Astrocyte (in vitro differentiated cells and primary cell): Measurements from ENCODE around the gene GPD2. TPM values are rescaled to one million over a fixed set of nuclear protein-coding genes. Genes with fewer than 3 reads are reported as not detected.

Experiments used
- DNase-seq: peaks from one replicate; pipeline ENCODE4 v3.0.0-alpha.2; 2010; ENCODE audit warnings: low read depth
- FAIRE-seq: peaks from 2 replicates; lab custom pipeline; 2011; peaks lifted over from hg19 to GRCh38; lab: Jason Lieb, UNC
- H2AFZ ChIP-seq: 2 replicates; pipeline ENCODE4 v1.6.0; 2012; ENCODE audit warnings: low read depth, low read length, inconsistent platforms
- H3K27ac ChIP-seq: 2 replicates; pipeline ENCODE4 v1.5.1; 2011; ENCODE audit warnings: low read depth, low read length, inconsistent platforms
- H3K27me3 ChIP-seq: 2 replicates; pipeline ENCODE4 v1.6.0; 2011; ENCODE audit warnings: low read length, inconsistent platforms; ENCODE audit not compliant: insufficient read depth
- H3K36me3 ChIP-seq: 2 replicates; pipeline ENCODE4 v1.5.1; 2011; ENCODE audit warnings: low read length, inconsistent platforms; ENCODE audit not compliant: insufficient read depth
- H3K4me1 ChIP-seq: 2 replicates; pipeline ENCODE4 v1.5.1; 2011; ENCODE audit warnings: low read length, inconsistent platforms; ENCODE audit not compliant: insufficient read depth
- H3K4me2 ChIP-seq: 2 replicates; pipeline ENCODE4 v1.6.0; 2012; ENCODE audit warnings: low read length, inconsistent platforms
- H3K4me3 ChIP-seq: 2 replicates; pipeline ENCODE4 v1.5.1; 2011; ENCODE audit warnings: low read depth, mild to moderate bottlenecking, low read length, inconsistent platforms; ENCODE audit not compliant: insufficient read depth
- H3K79me2 ChIP-seq: 2 replicates; pipeline ENCODE4 v1.6.0; 2012; ENCODE audit warnings: mild to moderate bottlenecking, low read length, inconsistent platforms; ENCODE audit not compliant: insufficient read depth
- H3K9ac ChIP-seq: 2 replicates; pipeline ENCODE4 v1.6.0; 2012; ENCODE audit warnings: mild to moderate bottlenecking, low read length, inconsistent platforms
- H3K9me3 ChIP-seq: 2 replicates; pipeline ENCODE4 v1.5.1; 2012; ENCODE audit warnings: low read depth, mild to moderate bottlenecking, low read length, inconsistent platforms; ENCODE audit not compliant: insufficient read depth
- H4K20me1 ChIP-seq: 2 replicates; pipeline ENCODE4 v1.6.0; 2012; ENCODE audit warnings: low read length, inconsistent platforms; ENCODE audit not compliant: insufficient read depth
- H3K27ac Mint-ChIP-seq: one replicate; pipeline ENCODE4 v1.8.0; 2021; ENCODE audit warnings: mild to moderate bottlenecking, mixed read lengths; ENCODE audit not compliant: unreplicated experiment
- H3K27me3 Mint-ChIP-seq: one replicate; pipeline ENCODE4 v1.8.0; 2021; ENCODE audit warnings: low read depth, mixed read lengths; ENCODE audit not compliant: unreplicated experiment
- H3K36me3 Mint-ChIP-seq: one replicate; pipeline ENCODE4 v1.8.0; 2021; ENCODE audit warnings: low read depth, mixed read lengths; ENCODE audit not compliant: unreplicated experiment
- H3K4me1 Mint-ChIP-seq: one replicate; pipeline ENCODE4 v1.8.0; 2021; ENCODE audit warnings: low read depth, mixed read lengths; ENCODE audit not compliant: unreplicated experiment
- H3K4me3 Mint-ChIP-seq: one replicate; pipeline ENCODE4 v1.8.0; 2021; ENCODE audit warnings: mild to moderate bottlenecking, moderate library complexity, mixed read lengths; ENCODE audit not compliant: unreplicated experiment
- H3K9me3 Mint-ChIP-seq: one replicate; pipeline ENCODE4 v1.8.0; 2021; ENCODE audit warnings: mild to moderate bottlenecking, mixed read lengths; ENCODE audit not compliant: unreplicated experiment
- EZH2 ChIP-seq: IDR thresholded peaks from 2 replicates; pipeline ENCODE4 v1.6.1; 2012; ENCODE audit warnings: mild to moderate bottlenecking, low read length, inconsistent platforms; ENCODE audit not compliant: insufficient read depth
- total RNA-seq: library from RNA; stranded (reverse); gene quantifications from 2 replicates; pipeline ENCODE4 v1.2.1, GENCODE V29; 2021
- TF ChIP-seq, protein P1 (sequence below): IDR thresholded peaks from 2 replicates; pipeline ENCODE4 v1.5.1; 2011; ENCODE audit warnings: low read depth, mild to moderate bottlenecking, inconsistent platforms, low read length, moderate library complexity; ENCODE audit not compliant: insufficient read depth

The GPD2 gene
- total RNA-seq, 1 donor from 2014 or later, result 29.0 TPM

DNA sequence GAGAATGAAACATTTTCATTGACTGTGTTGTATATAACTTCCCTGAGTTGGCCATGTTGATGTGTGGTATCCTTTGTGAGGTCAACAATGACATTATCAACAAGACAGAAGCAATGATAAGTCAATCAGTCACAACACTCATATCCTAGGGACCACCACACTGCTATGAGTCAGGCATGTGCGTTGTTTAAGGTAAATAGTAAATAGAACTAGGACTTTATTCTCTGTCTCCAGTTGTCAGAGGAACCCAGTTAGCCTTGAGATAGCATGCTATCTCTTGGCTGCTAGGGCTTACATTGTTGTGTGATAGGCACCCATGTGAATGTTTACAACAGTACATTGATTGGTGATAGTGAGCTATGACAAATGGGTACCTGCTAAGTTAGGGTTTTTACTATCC is 37.3 kb downstream of the GPD2 start:
- H3K9ac ChIP-seq, result no peak overlapping the region
- TF ChIP-seq, protein P1, sequence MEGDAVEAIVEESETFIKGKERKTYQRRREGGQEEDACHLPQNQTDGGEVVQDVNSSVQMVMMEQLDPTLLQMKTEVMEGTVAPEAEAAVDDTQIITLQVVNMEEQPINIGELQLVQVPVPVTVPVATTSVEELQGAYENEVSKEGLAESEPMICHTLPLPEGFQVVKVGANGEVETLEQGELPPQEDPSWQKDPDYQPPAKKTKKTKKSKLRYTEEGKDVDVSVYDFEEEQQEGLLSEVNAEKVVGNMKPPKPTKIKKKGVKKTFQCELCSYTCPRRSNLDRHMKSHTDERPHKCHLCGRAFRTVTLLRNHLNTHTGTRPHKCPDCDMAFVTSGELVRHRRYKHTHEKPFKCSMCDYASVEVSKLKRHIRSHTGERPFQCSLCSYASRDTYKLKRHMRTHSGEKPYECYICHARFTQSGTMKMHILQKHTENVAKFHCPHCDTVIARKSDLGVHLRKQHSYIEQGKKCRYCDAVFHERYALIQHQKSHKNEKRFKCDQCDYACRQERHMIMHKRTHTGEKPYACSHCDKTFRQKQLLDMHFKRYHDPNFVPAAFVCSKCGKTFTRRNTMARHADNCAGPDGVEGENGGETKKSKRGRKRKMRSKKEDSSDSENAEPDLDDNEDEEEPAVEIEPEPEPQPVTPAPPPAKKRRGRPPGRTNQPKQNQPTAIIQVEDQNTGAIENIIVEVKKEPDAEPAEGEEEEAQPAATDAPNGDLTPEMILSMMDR, result no peak
- FAIRE-seq, result no peak
- H3K4me3 Mint-ChIP-seq, result no peak overlapping the region
- H3K36me3 ChIP-seq, result no peaks in the 10 kb centered on the region
- H3K27ac Mint-ChIP-seq, result no peak overlapping the region
- H4K20me1 ChIP-seq, result no peaks in the 10 kb centered on the region
- H3K79me2 ChIP-seq, result peaks cover 25% of the 10 kb centered on the region
- peaks cover 16% of the 10 kb centered on the region for H3K4me1 Mint-ChIP-seq
- H3K4me1 ChIP-seq, result peaks cover 6% of the 10 kb centered on the region
- H3K9me3 Mint-ChIP-seq, result no peaks in the 10 kb centered on the region
- no peaks in the 10 kb centered on the region for H3K27me3 Mint-ChIP-seq
- H3K27me3 ChIP-seq, result no peaks in the 10 kb centered on the region
- no peaks in the 10 kb centered on the region for H3K9me3 ChIP-seq
- no peak overlapping the region for H2AFZ ChIP-seq
- DNase-seq, result no peak
- H3K27ac ChIP-seq, result no peak overlapping the region
- no peak overlapping the region for H3K4me2 ChIP-seq
- no peaks in the 10 kb centered on the region for H3K36me3 Mint-ChIP-seq
- no peak overlapping the region for H3K4me3 ChIP-seq

DNA sequence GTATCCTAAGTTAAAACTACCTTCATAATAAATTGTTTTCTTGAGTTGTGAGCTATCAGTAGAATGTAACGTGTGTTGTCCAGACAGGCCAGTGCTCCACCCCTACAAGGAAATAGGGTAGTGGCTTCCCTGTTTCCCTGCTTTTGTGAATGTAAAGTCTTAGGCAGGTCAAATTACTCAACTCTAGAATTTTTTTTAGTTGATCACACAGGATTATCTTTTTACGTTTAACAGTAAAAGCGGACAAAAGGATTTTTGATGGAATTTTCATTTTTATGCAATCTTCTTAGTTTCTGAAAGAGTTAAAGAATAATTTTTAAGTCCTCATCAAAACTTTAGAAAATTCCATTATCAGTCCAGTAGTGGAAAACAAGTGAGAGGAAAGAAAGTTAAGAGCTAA is 38.2 kb downstream of the GPD2 start:
- no peaks in the 10 kb centered on the region for H3K27me3 Mint-ChIP-seq
- H3K27ac Mint-ChIP-seq, result no peak overlapping the region
- H4K20me1 ChIP-seq, result no peaks in the 10 kb centered on the region
- H3K4me1 Mint-ChIP-seq, result peaks cover 16% of the 10 kb centered on the region
- no peaks in the 10 kb centered on the region for H3K27me3 ChIP-seq
- no peak overlapping the region for H3K4me3 Mint-ChIP-seq
- H3K9ac ChIP-seq, result no peak overlapping the region
- no peak for DNase-seq
- no peak overlapping the region for H3K27ac ChIP-seq
- no peaks in the 10 kb centered on the region for H3K9me3 Mint-ChIP-seq
- no peak for FAIRE-seq
- H2AFZ ChIP-seq, result no peak overlapping the region
- H3K36me3 Mint-ChIP-seq, result no peaks in the 10 kb centered on the region
- no peaks in the 10 kb centered on the region for H3K36me3 ChIP-seq
- H3K9me3 ChIP-seq, result no peaks in the 10 kb centered on the region
- H3K79me2 ChIP-seq, result peaks cover 25% of the 10 kb centered on the region
- H3K4me2 ChIP-seq, result no peak overlapping the region
- TF ChIP-seq EZH2, result no peak
- TF ChIP-seq, protein P1, result no peak
- H3K4me3 ChIP-seq, result no peak overlapping the region
- H3K4me1 ChIP-seq, result peaks cover 6% of the 10 kb centered on the region

DNA sequence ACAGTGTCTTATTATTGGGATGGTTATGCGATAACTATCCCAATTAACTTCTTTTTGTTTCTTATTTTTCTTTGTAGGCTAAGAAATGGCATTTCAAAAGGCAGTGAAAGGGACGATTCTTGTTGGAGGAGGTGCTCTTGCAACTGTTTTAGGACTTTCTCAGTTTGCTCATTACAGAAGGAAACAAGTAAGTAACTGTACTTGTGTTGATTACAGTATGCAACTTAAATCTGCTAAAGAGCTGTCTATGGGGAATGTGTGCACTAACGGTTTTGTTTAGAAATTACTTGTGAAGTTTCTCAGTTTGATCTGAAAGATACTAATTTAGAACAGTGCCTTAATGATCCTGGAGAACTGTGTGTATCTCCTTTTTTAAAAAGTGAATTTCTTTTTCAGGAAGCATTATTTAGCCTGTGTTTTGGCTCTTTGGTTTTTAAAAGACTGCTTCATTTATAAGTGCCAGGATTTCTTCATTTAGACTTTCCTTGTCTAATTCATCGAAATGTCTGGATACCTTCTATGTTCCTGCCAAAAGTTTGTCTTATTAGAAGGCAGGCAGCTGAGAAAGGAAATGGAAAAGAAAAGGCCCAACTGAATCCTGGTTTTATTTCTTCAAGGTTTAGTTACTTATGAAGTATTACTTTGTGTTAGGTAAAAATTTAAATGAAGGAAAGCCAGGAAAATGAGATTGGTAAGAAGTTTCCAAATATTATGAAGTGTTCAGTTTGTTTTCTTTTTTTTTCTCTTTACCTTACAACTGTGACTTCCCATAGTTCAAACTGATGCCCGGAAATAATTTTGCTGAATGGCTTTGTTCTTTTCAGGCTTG is 40.1 kb downstream of the GPD2 start:
- Histone ChIP-seq H3K9ac (peak overlapping the region; percentile 32), H3K79me2 (peaks cover 16% of the 10 kb centered on the region), H3K36me3 (no peaks in the 10 kb centered on the region), H3K4me2 (peak overlapping the region; percentile 69), H3K4me3 (no peak overlapping the region), H3K4me1 (peaks cover 6% of the 10 kb centered on the region), H4K20me1 (no peaks in the 10 kb centered on the region), H2AFZ (peak overlapping the region; percentile 12), H3K9me3 (no peaks in the 10 kb centered on the region), H3K27ac (peak overlapping the region; percentile 48), H3K27me3 (no peaks in the 10 kb centered on the region)
- Mint-ChIP-seq H3K4me3 (no peak overlapping the region), H3K27ac (peak overlapping the region; percentile 64), H3K9me3 (no peaks in the 10 kb centered on the region), H3K4me1 (peaks cover 16% of the 10 kb centered on the region), H3K27me3 (no peaks in the 10 kb centered on the region), H3K36me3 (no peaks in the 10 kb centered on the region)
- no peak for TF ChIP-seq EZH2
- TF ChIP-seq, protein P1, result no peak
- DNase-seq (no peak), FAIRE-seq (peak; percentile 29)
